ENCODE measurements around the gene SLC10A1.

DNA sequence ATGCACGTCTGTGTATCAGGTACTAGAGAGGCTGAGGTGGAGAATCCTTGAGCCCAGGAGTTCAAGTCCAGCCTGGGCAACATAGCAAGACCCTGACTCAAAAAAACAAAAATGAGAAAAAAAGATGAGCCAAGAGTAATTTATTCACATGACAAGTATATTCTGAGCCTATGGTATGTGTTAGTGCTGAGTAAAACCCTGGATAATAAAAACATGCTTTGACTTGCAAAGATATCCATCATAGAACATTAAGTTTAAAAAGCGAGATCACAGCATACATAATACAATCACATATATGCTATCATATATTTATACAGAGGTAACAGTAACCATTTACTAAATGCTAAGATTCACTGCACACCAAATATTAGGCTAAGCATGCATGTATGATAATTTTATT is 23.9 kb upstream of the SLC10A1 start:
- TF ChIP-seq, protein P1, sequence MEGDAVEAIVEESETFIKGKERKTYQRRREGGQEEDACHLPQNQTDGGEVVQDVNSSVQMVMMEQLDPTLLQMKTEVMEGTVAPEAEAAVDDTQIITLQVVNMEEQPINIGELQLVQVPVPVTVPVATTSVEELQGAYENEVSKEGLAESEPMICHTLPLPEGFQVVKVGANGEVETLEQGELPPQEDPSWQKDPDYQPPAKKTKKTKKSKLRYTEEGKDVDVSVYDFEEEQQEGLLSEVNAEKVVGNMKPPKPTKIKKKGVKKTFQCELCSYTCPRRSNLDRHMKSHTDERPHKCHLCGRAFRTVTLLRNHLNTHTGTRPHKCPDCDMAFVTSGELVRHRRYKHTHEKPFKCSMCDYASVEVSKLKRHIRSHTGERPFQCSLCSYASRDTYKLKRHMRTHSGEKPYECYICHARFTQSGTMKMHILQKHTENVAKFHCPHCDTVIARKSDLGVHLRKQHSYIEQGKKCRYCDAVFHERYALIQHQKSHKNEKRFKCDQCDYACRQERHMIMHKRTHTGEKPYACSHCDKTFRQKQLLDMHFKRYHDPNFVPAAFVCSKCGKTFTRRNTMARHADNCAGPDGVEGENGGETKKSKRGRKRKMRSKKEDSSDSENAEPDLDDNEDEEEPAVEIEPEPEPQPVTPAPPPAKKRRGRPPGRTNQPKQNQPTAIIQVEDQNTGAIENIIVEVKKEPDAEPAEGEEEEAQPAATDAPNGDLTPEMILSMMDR (optimal IDR thresholded peaks at IDR 0.05 in 1 of 3, IDR thresholded peaks at IDR 0.05 in 1 of 3, conservative IDR thresholded peaks at IDR 0.05 in 1 of 3; ENCODE audit: extremely low read depth in 1 of 3, insufficient read depth in 2 of 3, low read length in 3 of 3), result no peak
- no peak for TF ChIP-seq EZH2 (IDR thresholded peaks at IDR 0.05; ENCODE audit: low read length)

Measured in keratinocyte (primary cell).